MM.1S (cell line): ENCODE results near the gene ZNHIT2.

Experiments
- EZH2 ChIP-seq: fragments of 300-600 bp; sonication (generic); optimal IDR thresholded peaks from 2 replicates; pipeline ENCODE3; 2017; ENCODE audit warnings: low read depth, mild to moderate bottlenecking, antibody characterized with exemption, low read length, mixed read lengths
- TF ChIP-seq, protein P1 (sequence below): fragments of 300-600 bp; sonication (generic); IDR thresholded peaks from 2 replicates; pipeline ENCODE4 v1.5.1; 2016; ENCODE audit warnings: antibody characterized with exemption, low read length, mixed read lengths

DNA sequence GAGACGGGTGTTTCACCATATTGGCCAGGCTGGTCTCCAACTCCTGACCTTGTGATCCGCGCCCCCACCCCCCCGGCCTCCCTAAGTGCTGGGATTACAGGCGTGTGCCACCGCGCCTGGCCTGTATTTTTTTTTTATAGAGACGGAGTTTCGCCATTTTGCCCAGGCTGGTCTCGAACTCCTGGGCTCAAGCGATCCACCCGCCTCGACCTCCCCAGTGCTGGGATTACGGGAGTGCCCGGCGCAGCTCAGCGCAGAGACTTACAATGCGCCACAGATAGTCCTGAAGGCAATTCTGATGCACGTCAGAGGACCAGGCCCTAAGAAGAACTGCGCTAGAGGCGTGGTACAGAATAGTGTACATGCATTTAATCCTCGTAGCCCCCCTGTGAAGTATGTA, 22.1 kb downstream of the ZNHIT2 start:
- TF ChIP-seq, protein P1, sequence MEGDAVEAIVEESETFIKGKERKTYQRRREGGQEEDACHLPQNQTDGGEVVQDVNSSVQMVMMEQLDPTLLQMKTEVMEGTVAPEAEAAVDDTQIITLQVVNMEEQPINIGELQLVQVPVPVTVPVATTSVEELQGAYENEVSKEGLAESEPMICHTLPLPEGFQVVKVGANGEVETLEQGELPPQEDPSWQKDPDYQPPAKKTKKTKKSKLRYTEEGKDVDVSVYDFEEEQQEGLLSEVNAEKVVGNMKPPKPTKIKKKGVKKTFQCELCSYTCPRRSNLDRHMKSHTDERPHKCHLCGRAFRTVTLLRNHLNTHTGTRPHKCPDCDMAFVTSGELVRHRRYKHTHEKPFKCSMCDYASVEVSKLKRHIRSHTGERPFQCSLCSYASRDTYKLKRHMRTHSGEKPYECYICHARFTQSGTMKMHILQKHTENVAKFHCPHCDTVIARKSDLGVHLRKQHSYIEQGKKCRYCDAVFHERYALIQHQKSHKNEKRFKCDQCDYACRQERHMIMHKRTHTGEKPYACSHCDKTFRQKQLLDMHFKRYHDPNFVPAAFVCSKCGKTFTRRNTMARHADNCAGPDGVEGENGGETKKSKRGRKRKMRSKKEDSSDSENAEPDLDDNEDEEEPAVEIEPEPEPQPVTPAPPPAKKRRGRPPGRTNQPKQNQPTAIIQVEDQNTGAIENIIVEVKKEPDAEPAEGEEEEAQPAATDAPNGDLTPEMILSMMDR, result no peak
- no peak for TF ChIP-seq EZH2
